Measurements from ENCODE around the gene CAVIN2.

DNA sequence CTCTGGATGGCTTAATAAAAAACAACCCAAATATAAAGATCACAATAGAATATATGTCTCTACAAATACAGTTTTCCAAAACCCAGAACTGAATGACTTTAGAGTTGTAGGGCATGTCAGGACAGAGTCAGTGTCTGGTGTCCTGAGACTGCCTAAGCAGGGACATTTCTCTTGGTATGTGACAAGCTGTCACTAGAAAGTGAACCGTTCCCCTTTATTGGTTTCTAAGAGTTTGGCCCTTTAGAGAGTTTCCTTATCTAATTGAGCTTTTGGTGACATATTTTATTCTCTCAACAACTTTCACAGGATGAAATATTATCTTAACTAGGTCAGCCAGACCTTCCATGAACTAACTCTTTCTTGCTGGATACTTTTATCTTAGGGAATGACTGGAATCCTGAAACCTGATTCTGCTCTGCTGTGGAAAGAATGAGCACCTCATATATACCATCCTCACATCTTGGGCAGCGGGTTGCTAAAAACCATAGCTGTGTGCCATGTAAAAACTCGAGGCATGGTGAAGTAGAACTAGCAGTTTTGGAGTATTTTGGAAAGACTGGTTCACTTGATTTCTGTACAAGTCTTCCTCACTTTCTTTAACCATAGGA lies 54.8 kb downstream of the CAVIN2 start:
- no peak for TF ChIP-seq CTCF (conservative IDR thresholded peaks at IDR 0.05; ENCODE audit: low read depth, low read length)
- no peak for TF ChIP-seq EZH2phosphoT487 (IDR thresholded peaks at IDR 0.05; ENCODE audit: borderline replicate concordance, low read length)
